HEK293 (cell line): ENCODE results near the gene RAB11FIP3.
A peak's percentile ranks its signal among the peaks of the same experiment; 100 is the strongest.

ENCODE experiments used
- HOXD13 ChIP-seq: sonication (generic); formaldehyde crosslinking; IDR thresholded peaks from 2 replicates; pipeline ENCODE4 v1.8.0; 2022; ENCODE audit warnings: missing genetic modification reagents, borderline replicate concordance
- KLF16 ChIP-seq: fragments of 450-650 bp; formaldehyde crosslinking; IDR thresholded peaks from 2 replicates; pipeline ENCODE4 v1.5.1; 2017; ENCODE audit warnings: missing biosample characterization, missing genetic modification characterization
- KLF7 ChIP-seq: fragments of 450-650 bp; formaldehyde crosslinking; IDR thresholded peaks from 2 replicates; pipeline ENCODE4 v1.5.1; 2016; ENCODE audit warnings: missing biosample characterization, missing genetic modification characterization, borderline replicate concordance
- MYNN ChIP-seq: fragments of 450-650 bp; formaldehyde crosslinking; IDR thresholded peaks from 2 replicates; pipeline ENCODE4 v1.5.1; 2016; ENCODE audit warnings: missing biosample characterization, missing genetic modification characterization, borderline replicate concordance
- SP2 ChIP-seq: fragments of 450-650 bp; formaldehyde crosslinking; IDR thresholded peaks from 2 replicates; pipeline ENCODE4 v1.5.1; 2016; ENCODE audit warnings: missing biosample characterization, missing genetic modification characterization
- SP7 ChIP-seq: fragments of 450-650 bp; formaldehyde crosslinking; IDR thresholded peaks from 2 replicates; pipeline ENCODE4 v1.5.1; 2016; ENCODE audit warnings: missing biosample characterization, missing genetic modification characterization
- TCF7L2 ChIP-seq: IDR thresholded peaks from 2 replicates; pipeline ENCODE4 v1.6.1; 2011; ENCODE audit warnings: low read depth, mild to moderate bottlenecking, inconsistent platforms, low read length, moderate library complexity, borderline replicate concordance
- ZBTB17 ChIP-seq: fragments of 450-650 bp; formaldehyde crosslinking; IDR thresholded peaks from 2 replicates; pipeline ENCODE4 v1.5.1; 2016; ENCODE audit warnings: missing biosample characterization, missing genetic modification characterization
- ZBTB20 ChIP-seq: fragments of 450-650 bp; formaldehyde crosslinking; IDR thresholded peaks from 2 replicates; pipeline ENCODE4 v1.5.1; 2016; ENCODE audit warnings: missing biosample characterization, missing genetic modification characterization
- ZBTB21 ChIP-seq: fragments of 450-650 bp; formaldehyde crosslinking; IDR thresholded peaks from 2 replicates; pipeline ENCODE4 v1.5.1; 2017; ENCODE audit warnings: missing biosample characterization, missing genetic modification characterization
- ZBTB8A ChIP-seq: fragments of 450-650 bp; formaldehyde crosslinking; IDR thresholded peaks from 2 replicates; pipeline ENCODE4 v1.5.1; 2016; ENCODE audit warnings: missing biosample characterization, missing genetic modification characterization
- ZFHX2 ChIP-seq: fragments of 450-650 bp; formaldehyde crosslinking; conservative IDR thresholded peaks from 2 replicates; pipeline ENCODE4 v1.5.1; 2016; ENCODE audit warnings: missing biosample characterization, missing genetic modification characterization
- ZNF138 ChIP-seq: fragments of 450-650 bp; formaldehyde crosslinking; IDR thresholded peaks from 2 replicates; pipeline ENCODE4 v1.5.1; 2016; ENCODE audit warnings: missing biosample characterization, missing genetic modification characterization, borderline replicate concordance
- ZNF366 ChIP-seq: fragments of 450-650 bp; formaldehyde crosslinking; conservative IDR thresholded peaks from 2 replicates; pipeline ENCODE4 v1.5.1; 2016; ENCODE audit warnings: missing biosample characterization, missing genetic modification characterization
- ZNF555 ChIP-seq: fragments of 450-650 bp; formaldehyde crosslinking; conservative IDR thresholded peaks from 2 replicates; pipeline ENCODE4 v1.5.1; 2017; ENCODE audit warnings: missing biosample characterization, mild to moderate bottlenecking, missing genetic modification characterization, inconsistent platforms
- ZNF664 ChIP-seq: fragments of 450-650 bp; formaldehyde crosslinking; IDR thresholded peaks from 2 replicates; pipeline ENCODE4 v1.5.1; 2016; ENCODE audit warnings: missing biosample characterization, missing genetic modification characterization
- ZNF791 ChIP-seq: fragments of 450-650 bp; formaldehyde crosslinking; IDR thresholded peaks from 2 replicates; pipeline ENCODE4 v1.5.1; 2016; ENCODE audit warnings: missing biosample characterization, missing genetic modification characterization
- ZSCAN23 ChIP-seq: fragments of 450-650 bp; formaldehyde crosslinking; IDR thresholded peaks from 2 replicates; pipeline ENCODE4 v1.5.1; 2016; ENCODE audit warnings: missing biosample characterization, missing genetic modification characterization
- TF ChIP-seq, protein P1 (sequence below): fragments of 450-650 bp; formaldehyde crosslinking; IDR thresholded peaks from 2 replicates; pipeline ENCODE4 v1.5.1; 2016; ENCODE audit warnings: missing biosample characterization, missing genetic modification characterization
- TF ChIP-seq, protein P2 (sequence below): fragments of 450-650 bp; formaldehyde crosslinking; optimal IDR thresholded peaks from 2 replicates; pipeline ENCODE3; 2016; ENCODE audit warnings: missing biosample characterization, mild to moderate bottlenecking, missing genetic modification characterization
- TF ChIP-seq, protein P3 (sequence below): fragments of 450-650 bp; formaldehyde crosslinking; IDR thresholded peaks from 2 replicates; pipeline ENCODE4 v1.5.1; 2016; ENCODE audit warnings: missing biosample characterization, missing genetic modification characterization
- TF ChIP-seq, protein P4 (sequence below): fragments of 450-650 bp; formaldehyde crosslinking; IDR thresholded peaks from 2 replicates; pipeline ENCODE4 v1.5.1; 2016; ENCODE audit warnings: missing biosample characterization, missing genetic modification characterization
- TF ChIP-seq, protein P5 (sequence below): fragments of 450-650 bp; formaldehyde crosslinking; IDR thresholded peaks from 2 replicates; pipeline ENCODE4 v1.5.1; 2016; ENCODE audit warnings: missing biosample characterization, missing genetic modification characterization
- TF ChIP-seq, protein P6 (sequence below): fragments of 450-650 bp; formaldehyde crosslinking; IDR thresholded peaks from 2 replicates; pipeline ENCODE4 v1.5.1; 2017; ENCODE audit warnings: missing biosample characterization, missing genetic modification characterization
- TF ChIP-seq, protein P7 (sequence below): fragments of 450-650 bp; formaldehyde crosslinking; IDR thresholded peaks from 2 replicates; pipeline ENCODE4 v1.5.1; 2016; ENCODE audit warnings: missing biosample characterization, missing genetic modification characterization
- TF ChIP-seq, protein P8 (sequence below): fragments of 450-650 bp; formaldehyde crosslinking; IDR thresholded peaks from 2 replicates; pipeline ENCODE4 v1.5.1; 2017; ENCODE audit warnings: missing biosample characterization, missing genetic modification characterization

RAB11FIP3 gene

DNA sequence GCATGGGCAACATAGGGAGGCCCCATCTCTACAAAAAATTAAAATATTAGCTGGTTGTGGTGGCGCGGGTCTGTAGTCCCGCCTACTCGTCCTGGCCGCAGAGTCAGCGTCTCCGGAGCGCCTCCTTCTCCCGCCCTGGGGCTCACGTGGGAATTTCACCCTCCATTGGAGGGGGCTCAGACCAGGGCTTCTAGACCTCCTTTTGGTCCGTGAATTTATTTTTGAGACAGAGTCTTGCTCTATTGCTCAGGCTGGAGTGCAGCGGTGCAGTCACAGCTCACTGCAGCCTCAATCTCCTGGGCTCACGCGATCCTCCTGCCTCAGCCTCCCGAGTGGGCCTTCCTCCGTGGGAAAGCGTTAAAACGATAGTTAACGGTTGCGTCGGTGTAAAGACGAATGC lies 28.8 kb upstream of the RAB11FIP3 start (continued):
- TF ChIP-seq, protein P1, sequence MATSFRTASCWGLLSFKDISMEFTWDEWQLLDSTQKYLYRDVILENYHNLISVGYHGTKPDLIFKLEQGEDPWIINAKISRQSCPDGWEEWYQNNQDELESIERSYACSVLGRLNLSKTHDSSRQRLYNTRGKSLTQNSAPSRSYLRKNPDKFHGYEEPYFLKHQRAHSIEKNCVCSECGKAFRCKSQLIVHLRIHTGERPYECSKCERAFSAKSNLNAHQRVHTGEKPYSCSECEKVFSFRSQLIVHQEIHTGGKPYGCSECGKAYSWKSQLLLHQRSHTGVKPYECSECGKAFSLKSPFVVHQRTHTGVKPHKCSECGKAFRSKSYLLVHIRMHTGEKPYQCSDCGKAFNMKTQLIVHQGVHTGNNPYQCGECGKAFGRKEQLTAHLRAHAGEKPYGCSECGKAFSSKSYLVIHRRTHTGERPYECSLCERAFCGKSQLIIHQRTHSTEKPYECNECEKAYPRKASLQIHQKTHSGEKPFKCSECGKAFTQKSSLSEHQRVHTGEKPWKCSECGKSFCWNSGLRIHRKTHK (tag by site-specific recombination) = no peak
- TF ChIP-seq ZBTB21 (tag by site-specific recombination) (no peak), ZNF791 (tag by site-specific recombination) (no peak), MYNN (tag by site-specific recombination) (no peak), SP7 (peak; percentile 43), KLF7 (0 out of 2 replicates have a peak, but pooled peaks have one; percentile 18), TCF7L2 (no peak), HOXD13 (no peak), SP2 (tag by site-specific recombination) (peak; percentile 59), ZSCAN23 (tag by site-specific recombination) (no peak; the same call in 1 of the 2 replicates), ZNF366 (tag by site-specific recombination) (no peak), ZBTB17 (tag by site-specific recombination) (0 out of 2 replicates have a peak, but pooled peaks have one; percentile 56), ZNF664 (tag by site-specific recombination) (no peak), ZFHX2 (tag by site-specific recombination) (peak; percentile 66; the same call in 1 of the 2 replicates), ZBTB8A (tag by site-specific recombination) (peak; percentile 84), ZNF138 (tag by site-specific recombination) (no peak), KLF16 (tag by site-specific recombination) (peak; percentile 50; the same call in 1 of the 2 replicates), ZBTB20 (tag by site-specific recombination) (peak; percentile 68; the same call in 1 of the 2 replicates), ZNF555 (tag by site-specific recombination) (no peak)
- TF ChIP-seq, protein P2, sequence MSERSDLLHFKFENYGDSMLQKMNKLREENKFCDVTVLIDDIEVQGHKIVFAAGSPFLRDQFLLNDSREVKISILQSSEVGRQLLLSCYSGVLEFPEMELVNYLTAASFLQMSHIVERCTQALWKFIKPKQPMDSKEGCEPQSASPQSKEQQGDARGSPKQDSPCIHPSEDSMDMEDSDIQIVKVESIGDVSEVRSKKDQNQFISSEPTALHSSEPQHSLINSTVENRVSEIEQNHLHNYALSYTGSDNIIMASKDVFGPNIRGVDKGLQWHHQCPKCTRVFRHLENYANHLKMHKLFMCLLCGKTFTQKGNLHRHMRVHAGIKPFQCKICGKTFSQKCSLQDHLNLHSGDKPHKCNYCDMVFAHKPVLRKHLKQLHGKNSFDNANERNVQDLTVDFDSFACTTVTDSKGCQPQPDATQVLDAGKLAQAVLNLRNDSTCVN (tag by site-specific recombination) = peak; percentile 30
- TF ChIP-seq, protein P3, sequence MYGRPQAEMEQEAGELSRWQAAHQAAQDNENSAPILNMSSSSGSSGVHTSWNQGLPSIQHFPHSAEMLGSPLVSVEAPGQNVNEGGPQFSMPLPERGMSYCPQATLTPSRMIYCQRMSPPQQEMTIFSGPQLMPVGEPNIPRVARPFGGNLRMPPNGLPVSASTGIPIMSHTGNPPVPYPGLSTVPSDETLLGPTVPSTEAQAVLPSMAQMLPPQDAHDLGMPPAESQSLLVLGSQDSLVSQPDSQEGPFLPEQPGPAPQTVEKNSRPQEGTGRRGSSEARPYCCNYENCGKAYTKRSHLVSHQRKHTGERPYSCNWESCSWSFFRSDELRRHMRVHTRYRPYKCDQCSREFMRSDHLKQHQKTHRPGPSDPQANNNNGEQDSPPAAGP (tag by site-specific recombination) = no peak; the same call in 1 of the 2 replicates
- TF ChIP-seq, protein P4, sequence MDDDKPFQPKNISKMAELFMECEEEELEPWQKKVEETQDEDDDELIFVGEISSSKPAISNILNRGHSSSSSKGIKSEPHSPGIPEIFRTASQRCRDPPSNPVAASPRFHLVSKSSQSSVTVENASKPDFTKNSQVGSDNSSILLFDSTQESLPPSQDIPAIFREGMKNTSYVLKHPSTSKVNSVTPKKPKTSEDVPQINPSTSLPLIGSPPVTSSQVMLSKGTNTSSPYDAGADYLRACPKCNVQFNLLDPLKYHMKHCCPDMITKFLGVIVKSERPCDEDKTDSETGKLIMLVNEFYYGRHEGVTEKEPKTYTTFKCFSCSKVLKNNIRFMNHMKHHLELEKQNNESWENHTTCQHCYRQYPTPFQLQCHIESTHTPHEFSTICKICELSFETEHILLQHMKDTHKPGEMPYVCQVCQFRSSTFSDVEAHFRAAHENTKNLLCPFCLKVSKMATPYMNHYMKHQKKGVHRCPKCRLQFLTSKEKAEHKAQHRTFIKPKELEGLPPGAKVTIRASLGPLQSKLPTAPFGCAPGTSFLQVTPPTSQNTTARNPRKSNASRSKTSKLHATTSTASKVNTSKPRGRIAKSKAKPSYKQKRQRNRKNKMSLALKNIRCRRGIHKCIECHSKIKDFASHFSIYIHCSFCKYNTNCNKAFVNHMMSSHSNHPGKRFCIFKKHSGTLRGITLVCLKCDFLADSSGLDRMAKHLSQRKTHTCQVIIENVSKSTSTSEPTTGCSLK (tag by site-specific recombination) = no peak
- TF ChIP-seq, protein P5, sequence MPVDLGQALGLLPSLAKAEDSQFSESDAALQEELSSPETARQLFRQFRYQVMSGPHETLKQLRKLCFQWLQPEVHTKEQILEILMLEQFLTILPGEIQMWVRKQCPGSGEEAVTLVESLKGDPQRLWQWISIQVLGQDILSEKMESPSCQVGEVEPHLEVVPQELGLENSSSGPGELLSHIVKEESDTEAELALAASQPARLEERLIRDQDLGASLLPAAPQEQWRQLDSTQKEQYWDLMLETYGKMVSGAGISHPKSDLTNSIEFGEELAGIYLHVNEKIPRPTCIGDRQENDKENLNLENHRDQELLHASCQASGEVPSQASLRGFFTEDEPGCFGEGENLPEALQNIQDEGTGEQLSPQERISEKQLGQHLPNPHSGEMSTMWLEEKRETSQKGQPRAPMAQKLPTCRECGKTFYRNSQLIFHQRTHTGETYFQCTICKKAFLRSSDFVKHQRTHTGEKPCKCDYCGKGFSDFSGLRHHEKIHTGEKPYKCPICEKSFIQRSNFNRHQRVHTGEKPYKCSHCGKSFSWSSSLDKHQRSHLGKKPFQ (tag by site-specific recombination) = no peak
- TF ChIP-seq, protein P6, sequence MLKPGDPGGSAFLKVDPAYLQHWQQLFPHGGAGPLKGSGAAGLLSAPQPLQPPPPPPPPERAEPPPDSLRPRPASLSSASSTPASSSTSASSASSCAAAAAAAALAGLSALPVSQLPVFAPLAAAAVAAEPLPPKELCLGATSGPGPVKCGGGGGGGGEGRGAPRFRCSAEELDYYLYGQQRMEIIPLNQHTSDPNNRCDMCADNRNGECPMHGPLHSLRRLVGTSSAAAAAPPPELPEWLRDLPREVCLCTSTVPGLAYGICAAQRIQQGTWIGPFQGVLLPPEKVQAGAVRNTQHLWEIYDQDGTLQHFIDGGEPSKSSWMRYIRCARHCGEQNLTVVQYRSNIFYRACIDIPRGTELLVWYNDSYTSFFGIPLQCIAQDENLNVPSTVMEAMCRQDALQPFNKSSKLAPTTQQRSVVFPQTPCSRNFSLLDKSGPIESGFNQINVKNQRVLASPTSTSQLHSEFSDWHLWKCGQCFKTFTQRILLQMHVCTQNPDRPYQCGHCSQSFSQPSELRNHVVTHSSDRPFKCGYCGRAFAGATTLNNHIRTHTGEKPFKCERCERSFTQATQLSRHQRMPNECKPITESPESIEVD (tag by site-specific recombination) = no peak
- TF ChIP-seq, protein P7, sequence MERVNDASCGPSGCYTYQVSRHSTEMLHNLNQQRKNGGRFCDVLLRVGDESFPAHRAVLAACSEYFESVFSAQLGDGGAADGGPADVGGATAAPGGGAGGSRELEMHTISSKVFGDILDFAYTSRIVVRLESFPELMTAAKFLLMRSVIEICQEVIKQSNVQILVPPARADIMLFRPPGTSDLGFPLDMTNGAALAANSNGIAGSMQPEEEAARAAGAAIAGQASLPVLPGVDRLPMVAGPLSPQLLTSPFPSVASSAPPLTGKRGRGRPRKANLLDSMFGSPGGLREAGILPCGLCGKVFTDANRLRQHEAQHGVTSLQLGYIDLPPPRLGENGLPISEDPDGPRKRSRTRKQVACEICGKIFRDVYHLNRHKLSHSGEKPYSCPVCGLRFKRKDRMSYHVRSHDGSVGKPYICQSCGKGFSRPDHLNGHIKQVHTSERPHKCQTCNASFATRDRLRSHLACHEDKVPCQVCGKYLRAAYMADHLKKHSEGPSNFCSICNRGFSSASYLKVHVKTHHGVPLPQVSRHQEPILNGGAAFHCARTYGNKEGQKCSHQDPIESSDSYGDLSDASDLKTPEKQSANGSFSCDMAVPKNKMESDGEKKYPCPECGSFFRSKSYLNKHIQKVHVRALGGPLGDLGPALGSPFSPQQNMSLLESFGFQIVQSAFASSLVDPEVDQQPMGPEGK (tag by site-specific recombination) = peak; percentile 88
- TF ChIP-seq, protein P8, sequence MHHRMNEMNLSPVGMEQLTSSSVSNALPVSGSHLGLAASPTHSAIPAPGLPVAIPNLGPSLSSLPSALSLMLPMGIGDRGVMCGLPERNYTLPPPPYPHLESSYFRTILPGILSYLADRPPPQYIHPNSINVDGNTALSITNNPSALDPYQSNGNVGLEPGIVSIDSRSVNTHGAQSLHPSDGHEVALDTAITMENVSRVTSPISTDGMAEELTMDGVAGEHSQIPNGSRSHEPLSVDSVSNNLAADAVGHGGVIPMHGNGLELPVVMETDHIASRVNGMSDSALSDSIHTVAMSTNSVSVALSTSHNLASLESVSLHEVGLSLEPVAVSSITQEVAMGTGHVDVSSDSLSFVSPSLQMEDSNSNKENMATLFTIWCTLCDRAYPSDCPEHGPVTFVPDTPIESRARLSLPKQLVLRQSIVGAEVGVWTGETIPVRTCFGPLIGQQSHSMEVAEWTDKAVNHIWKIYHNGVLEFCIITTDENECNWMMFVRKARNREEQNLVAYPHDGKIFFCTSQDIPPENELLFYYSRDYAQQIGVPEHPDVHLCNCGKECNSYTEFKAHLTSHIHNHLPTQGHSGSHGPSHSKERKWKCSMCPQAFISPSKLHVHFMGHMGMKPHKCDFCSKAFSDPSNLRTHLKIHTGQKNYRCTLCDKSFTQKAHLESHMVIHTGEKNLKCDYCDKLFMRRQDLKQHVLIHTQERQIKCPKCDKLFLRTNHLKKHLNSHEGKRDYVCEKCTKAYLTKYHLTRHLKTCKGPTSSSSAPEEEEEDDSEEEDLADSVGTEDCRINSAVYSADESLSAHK (tag by site-specific recombination) = no peak
